ENCODE measurements around the gene SLC35F3. TPM values are rescaled to one million over a fixed set of nuclear protein-coding genes. Genes with fewer than 3 reads are reported as not detected.

Gene SLC35F3
- total and polyA plus RNA-seq, 4 donors = 0.01 to 0.37 (median 0.08) TPM; not detected in 1

DNA sequence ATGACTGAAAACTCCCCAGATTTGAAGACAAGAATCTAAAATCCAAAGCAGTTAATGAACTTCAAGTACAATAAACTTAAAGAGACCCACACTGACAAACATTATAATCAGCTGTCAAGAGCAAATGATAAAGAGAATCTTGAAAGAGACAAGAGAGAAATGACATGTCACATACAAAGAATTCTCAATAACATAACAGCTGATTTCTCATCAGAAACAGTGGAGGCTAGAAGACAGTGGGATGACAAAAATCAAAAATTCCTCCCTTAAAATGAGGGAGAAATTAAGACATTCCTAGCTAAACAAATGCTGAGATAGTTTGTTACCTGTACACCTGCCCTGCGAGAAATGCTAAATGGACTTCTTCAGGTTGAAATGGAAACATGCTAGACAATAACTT, 432.8 kb downstream of the SLC35F3 start:
- peaks cover 0 to 23% (median 2%) of the 10 kb centered on the region in 4 donors for H3K9me3 ChIP-seq (ENCODE audit: control insufficient read depth in 4 of 4, low read length in 3 of 4)
- no peaks in the 10 kb centered on the region for H3K27me3 ChIP-seq (ENCODE audit: control insufficient read depth in 4 of 4, insufficient read depth in 4 of 4, low read length in 3 of 4)
- no peak for TF ChIP-seq YY1 (IDR thresholded peaks at IDR 0.05)
- TF ChIP-seq SP1 (IDR thresholded peaks at IDR 0.05) = no peak
- TF ChIP-seq TAF1 (conservative IDR thresholded peaks at IDR 0.05) = no peak
- no peak for TF ChIP-seq RAD21 (IDR thresholded peaks at IDR 0.05)
- TF ChIP-seq, protein P1, sequence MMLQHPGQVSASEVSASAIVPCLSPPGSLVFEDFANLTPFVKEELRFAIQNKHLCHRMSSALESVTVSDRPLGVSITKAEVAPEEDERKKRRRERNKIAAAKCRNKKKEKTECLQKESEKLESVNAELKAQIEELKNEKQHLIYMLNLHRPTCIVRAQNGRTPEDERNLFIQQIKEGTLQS (IDR thresholded peaks at IDR 0.05) = no peak
- TF ChIP-seq, protein P2, sequence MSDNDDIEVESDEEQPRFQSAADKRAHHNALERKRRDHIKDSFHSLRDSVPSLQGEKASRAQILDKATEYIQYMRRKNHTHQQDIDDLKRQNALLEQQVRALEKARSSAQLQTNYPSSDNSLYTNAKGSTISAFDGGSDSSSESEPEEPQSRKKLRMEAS (IDR thresholded peaks at IDR 0.05) = no peak
- no peak for TF ChIP-seq NR2F2 (IDR thresholded peaks at IDR 0.05)
- no peak for TF ChIP-seq FOXA2 (IDR thresholded peaks at IDR 0.05)
- no peak for TF ChIP-seq JUND (IDR thresholded peaks at IDR 0.05)
- no peak for TF ChIP-seq HNF4A (conservative IDR thresholded peaks at IDR 0.05)
- TF ChIP-seq, protein P3, sequence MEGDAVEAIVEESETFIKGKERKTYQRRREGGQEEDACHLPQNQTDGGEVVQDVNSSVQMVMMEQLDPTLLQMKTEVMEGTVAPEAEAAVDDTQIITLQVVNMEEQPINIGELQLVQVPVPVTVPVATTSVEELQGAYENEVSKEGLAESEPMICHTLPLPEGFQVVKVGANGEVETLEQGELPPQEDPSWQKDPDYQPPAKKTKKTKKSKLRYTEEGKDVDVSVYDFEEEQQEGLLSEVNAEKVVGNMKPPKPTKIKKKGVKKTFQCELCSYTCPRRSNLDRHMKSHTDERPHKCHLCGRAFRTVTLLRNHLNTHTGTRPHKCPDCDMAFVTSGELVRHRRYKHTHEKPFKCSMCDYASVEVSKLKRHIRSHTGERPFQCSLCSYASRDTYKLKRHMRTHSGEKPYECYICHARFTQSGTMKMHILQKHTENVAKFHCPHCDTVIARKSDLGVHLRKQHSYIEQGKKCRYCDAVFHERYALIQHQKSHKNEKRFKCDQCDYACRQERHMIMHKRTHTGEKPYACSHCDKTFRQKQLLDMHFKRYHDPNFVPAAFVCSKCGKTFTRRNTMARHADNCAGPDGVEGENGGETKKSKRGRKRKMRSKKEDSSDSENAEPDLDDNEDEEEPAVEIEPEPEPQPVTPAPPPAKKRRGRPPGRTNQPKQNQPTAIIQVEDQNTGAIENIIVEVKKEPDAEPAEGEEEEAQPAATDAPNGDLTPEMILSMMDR (IDR thresholded peaks at IDR 0.05; ENCODE audit: low read depth, low read length, missing input control) = no peak
- no peak for TF ChIP-seq RXRA (IDR thresholded peaks at IDR 0.05)
- TF ChIP-seq EGR1 (IDR thresholded peaks at IDR 0.05; ENCODE audit: low read depth in 2 of 2) = no peak
- TF ChIP-seq, protein P4, sequence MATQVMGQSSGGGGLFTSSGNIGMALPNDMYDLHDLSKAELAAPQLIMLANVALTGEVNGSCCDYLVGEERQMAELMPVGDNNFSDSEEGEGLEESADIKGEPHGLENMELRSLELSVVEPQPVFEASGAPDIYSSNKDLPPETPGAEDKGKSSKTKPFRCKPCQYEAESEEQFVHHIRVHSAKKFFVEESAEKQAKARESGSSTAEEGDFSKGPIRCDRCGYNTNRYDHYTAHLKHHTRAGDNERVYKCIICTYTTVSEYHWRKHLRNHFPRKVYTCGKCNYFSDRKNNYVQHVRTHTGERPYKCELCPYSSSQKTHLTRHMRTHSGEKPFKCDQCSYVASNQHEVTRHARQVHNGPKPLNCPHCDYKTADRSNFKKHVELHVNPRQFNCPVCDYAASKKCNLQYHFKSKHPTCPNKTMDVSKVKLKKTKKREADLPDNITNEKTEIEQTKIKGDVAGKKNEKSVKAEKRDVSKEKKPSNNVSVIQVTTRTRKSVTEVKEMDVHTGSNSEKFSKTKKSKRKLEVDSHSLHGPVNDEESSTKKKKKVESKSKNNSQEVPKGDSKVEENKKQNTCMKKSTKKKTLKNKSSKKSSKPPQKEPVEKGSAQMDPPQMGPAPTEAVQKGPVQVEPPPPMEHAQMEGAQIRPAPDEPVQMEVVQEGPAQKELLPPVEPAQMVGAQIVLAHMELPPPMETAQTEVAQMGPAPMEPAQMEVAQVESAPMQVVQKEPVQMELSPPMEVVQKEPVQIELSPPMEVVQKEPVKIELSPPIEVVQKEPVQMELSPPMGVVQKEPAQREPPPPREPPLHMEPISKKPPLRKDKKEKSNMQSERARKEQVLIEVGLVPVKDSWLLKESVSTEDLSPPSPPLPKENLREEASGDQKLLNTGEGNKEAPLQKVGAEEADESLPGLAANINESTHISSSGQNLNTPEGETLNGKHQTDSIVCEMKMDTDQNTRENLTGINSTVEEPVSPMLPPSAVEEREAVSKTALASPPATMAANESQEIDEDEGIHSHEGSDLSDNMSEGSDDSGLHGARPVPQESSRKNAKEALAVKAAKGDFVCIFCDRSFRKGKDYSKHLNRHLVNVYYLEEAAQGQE (IDR thresholded peaks at IDR 0.05) = no peak
- TF ChIP-seq, protein P5, sequence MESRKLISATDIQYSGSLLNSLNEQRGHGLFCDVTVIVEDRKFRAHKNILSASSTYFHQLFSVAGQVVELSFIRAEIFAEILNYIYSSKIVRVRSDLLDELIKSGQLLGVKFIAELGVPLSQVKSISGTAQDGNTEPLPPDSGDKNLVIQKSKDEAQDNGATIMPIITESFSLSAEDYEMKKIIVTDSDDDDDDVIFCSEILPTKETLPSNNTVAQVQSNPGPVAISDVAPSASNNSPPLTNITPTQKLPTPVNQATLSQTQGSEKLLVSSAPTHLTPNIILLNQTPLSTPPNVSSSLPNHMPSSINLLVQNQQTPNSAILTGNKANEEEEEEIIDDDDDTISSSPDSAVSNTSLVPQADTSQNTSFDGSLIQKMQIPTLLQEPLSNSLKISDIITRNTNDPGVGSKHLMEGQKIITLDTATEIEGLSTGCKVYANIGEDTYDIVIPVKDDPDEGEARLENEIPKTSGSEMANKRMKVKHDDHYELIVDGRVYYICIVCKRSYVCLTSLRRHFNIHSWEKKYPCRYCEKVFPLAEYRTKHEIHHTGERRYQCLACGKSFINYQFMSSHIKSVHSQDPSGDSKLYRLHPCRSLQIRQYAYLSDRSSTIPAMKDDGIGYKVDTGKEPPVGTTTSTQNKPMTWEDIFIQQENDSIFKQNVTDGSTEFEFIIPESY (IDR thresholded peaks at IDR 0.05) = no peak
- no peak for TF ChIP-seq HNF4G (IDR thresholded peaks at IDR 0.05)
- no peaks in the 10 kb centered on the region for H3K36me3 ChIP-seq (ENCODE audit: control insufficient read depth in 4 of 4, insufficient read depth in 3 of 4, low read depth in 1 of 4, low read length in 3 of 4)
- no peaks in the 10 kb centered on the region for H3K4me1 ChIP-seq (ENCODE audit: control insufficient read depth in 4 of 4, insufficient read depth in 4 of 4, low read length in 3 of 4)
- WGBS = 98% methylated on average over 1 of the region's 1 CpG
- DNase-seq (ENCODE audit: low spot score) = no peak
- H3K9ac ChIP-seq (ENCODE audit: low read depth in 1 of 2, low read length in 2 of 2) = no peak overlapping the region
- H3K4me3 ChIP-seq (ENCODE audit: low read depth in 1 of 3, low read length in 3 of 3) = no peak overlapping the region
- H3K27ac ChIP-seq (ENCODE audit: low read depth in 1 of 2, low read length in 2 of 2) = no peak overlapping the region

DNA sequence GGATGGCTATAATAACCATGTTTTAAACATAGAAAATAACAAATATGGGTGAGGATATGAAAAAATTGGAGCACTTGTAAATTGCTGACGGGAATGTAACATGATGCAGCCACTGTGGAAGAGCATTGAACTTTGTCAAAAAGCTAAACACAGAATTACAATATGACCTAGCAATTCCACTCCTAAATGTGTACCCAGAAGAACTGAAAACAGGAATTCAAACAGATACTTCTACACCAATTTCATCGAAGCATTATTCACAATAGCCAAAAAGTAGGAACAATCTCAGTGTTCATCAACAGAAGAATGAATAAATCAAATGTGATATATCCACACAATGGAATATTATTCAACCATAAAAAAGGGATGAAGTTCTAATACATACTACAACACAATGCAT, 436.1 kb downstream of the SLC35F3 start:
- WGBS = 94% methylated on average over 2 of the region's 2 CpGs
- TF ChIP-seq NR2F2 (IDR thresholded peaks at IDR 0.05) (no peak), SP1 (IDR thresholded peaks at IDR 0.05) (no peak), GABPA (IDR thresholded peaks at IDR 0.05 in 1 of 2, conservative IDR thresholded peaks at IDR 0.05 in 1 of 2) (no peak), HNF4G (IDR thresholded peaks at IDR 0.05) (no peak), JUND (IDR thresholded peaks at IDR 0.05) (no peak)
- TF ChIP-seq, protein P1 (IDR thresholded peaks at IDR 0.05) = no peak
- TF ChIP-seq, protein P5 (IDR thresholded peaks at IDR 0.05) = no peak
- TF ChIP-seq, protein P4 (IDR thresholded peaks at IDR 0.05) = no peak

More for the DNA sequence above, 436.1 kb downstream of the SLC35F3 start:
- Histone ChIP-seq H3K27ac (ENCODE audit: low read depth in 1 of 2, low read length in 2 of 2) (no peak overlapping the region), H3K9ac (ENCODE audit: low read depth in 1 of 2, low read length in 2 of 2) (no peak overlapping the region), H3K9me3 (ENCODE audit: control insufficient read depth in 4 of 4, low read length in 3 of 4) (peaks cover 0 to 23% (median 2%) of the 10 kb centered on the region in 4 donors), H3K27me3 (ENCODE audit: control insufficient read depth in 4 of 4, insufficient read depth in 4 of 4, low read length in 3 of 4) (no peaks in the 10 kb centered on the region), H3K4me3 (ENCODE audit: low read depth in 1 of 3, low read length in 3 of 3) (no peak overlapping the region), H3K36me3 (ENCODE audit: control insufficient read depth in 4 of 4, insufficient read depth in 3 of 4, low read depth in 1 of 4, low read length in 3 of 4) (no peaks in the 10 kb centered on the region), H3K4me1 (ENCODE audit: control insufficient read depth in 4 of 4, insufficient read depth in 4 of 4, low read length in 3 of 4) (peaks cover 0 to 5% (median 0%) of the 10 kb centered on the region in 4 donors)
- DNase-seq (ENCODE audit: low spot score) = no peak
